ENCODE measurements around the gene SLC38A3.

SLC38A3 gene

GRCh38 chr3:50169232-50169832, 35.7 kb upstream of the SLC38A3 start:
- no peak for DNase-seq

GRCh38 chr3:50169858-50170257, 35.2 kb upstream of the SLC38A3 start:
- no peak for DNase-seq

GRCh38 chr3:50170689-50171088, 34.4 kb upstream of the SLC38A3 start:
- DNase-seq, result no peak

GRCh38 chr3:50171540-50172301, 33.4 kb upstream of the SLC38A3 start:
- DNase-seq, result no peak

GRCh38 chr3:50172626-50173220, 32.3 kb upstream of the SLC38A3 start:
- no peak for DNase-seq

GRCh38 chr3:50173685-50174516, 31.2 kb upstream of the SLC38A3 start:
- no peak for DNase-seq

GRCh38 chr3:50174517-50174895, 30.6 kb upstream of the SLC38A3 start:
- DNase-seq, result no peak

GRCh38 chr3:50174947-50175524, 30.0 kb upstream of the SLC38A3 start:
- DNase-seq, result no peak

- no peak for DNase-seq
Observed at GRCh38 chr3:50177346-50177745, 27.7 kb upstream of the SLC38A3 start.

GRCh38 chr3:50179710-50180109, 25.4 kb upstream of the SLC38A3 start:
- DNase-seq, result no peak

GRCh38 chr3:50181985-50182384, 23.1 kb upstream of the SLC38A3 start:
- DNase-seq, result no peak

GRCh38 chr3:50182533-50183099, 22.5 kb upstream of the SLC38A3 start:
- DNase-seq, result no peak

GRCh38 chr3:50183755-50184154, 21.3 kb upstream of the SLC38A3 start:
- no peak for DNase-seq

- no peak for DNase-seq
Observed at GRCh38 chr3:50184242-50184978, 20.7 kb upstream of the SLC38A3 start.

- no peak for DNase-seq
Observed at GRCh38 chr3:50185230-50185629, 19.8 kb upstream of the SLC38A3 start.

GRCh38 chr3:50186096-50186495, 19.0 kb upstream of the SLC38A3 start:
- DNase-seq, result no peak

- no peak for DNase-seq
Observed at GRCh38 chr3:50187750-50188149, 17.3 kb upstream of the SLC38A3 start.

- no peak for DNase-seq
Observed at GRCh38 chr3:50189274-50189673, 15.8 kb upstream of the SLC38A3 start.

GRCh38 chr3:50189989-50190388, 15.1 kb upstream of the SLC38A3 start:
- DNase-seq, result no peak

GRCh38 chr3:50190936-50191660, 14.0 kb upstream of the SLC38A3 start, which contains the start of gene GNAT1:
Gene GNAT1 (plus strand): TSS chr3:50191610. CDS start chr3:50191726, 116 bp downstream.
- no peak for DNase-seq

- no peak for DNase-seq
Observed at GRCh38 chr3:50192124-50192523, 12.9 kb upstream of the SLC38A3 start.

Data from activated T-cell treated with anti-CD3 and anti-CD28 coated beads, Interleukin-2, amount 50 U/mL, for 1 hour (primary cell).